BJ (cell line): Measurements from ENCODE around the gene ARHGAP12. TPM values are rescaled to one million over a fixed set of nuclear protein-coding genes. Genes with fewer than 3 reads are reported as not detected.

ENCODE experiments used
- CTCF ChIA-PET: fragments of 350-600 bp; formaldehyde crosslinking; extraction: SDS; loops from one replicate; lab custom pipeline; 2021; ENCODE audit warnings: antibody characterized with exemption, inconsistent platforms; lab: Yijun Ruan, JAX
- POLR2A ChIA-PET: fragments of 300-600 bp; sonication (Branson Sonifier 250); formaldehyde crosslinking; extraction: SDS; loops from one replicate; lab custom pipeline; 2021; ENCODE audit warnings: antibody characterized with exemption; lab: Charles Lee
- DNase-seq: peaks from one replicate; pipeline ENCODE4 v3.0.0-alpha.2; 2011; ENCODE audit warnings: low read depth
- H3K27me3 ChIP-seq: 2 replicates; pipeline ENCODE4 v1.6.0; 2011; ENCODE audit warnings: low read length; ENCODE audit not compliant: control insufficient read depth, insufficient read depth
- H3K36me3 ChIP-seq: 2 replicates; pipeline ENCODE4 v1.5.1; 2011; ENCODE audit warnings: low read length; ENCODE audit not compliant: control insufficient read depth, insufficient read depth
- H3K4me3 ChIP-seq: 2 replicates; pipeline ENCODE4 v1.5.1; 2011; ENCODE audit warnings: low read depth, mild to moderate bottlenecking, control low read depth, low read length
- polyA plus RNA-seq: library from polyadenylated mRNA; depleted of rRNA; stranded (reverse); fragments of >200 nt; gene quantifications from 2 replicates; pipeline ENCODE4 v1.2.3, GENCODE V29; 2011; rRNA removed
- small RNA-seq: library from RNA; depleted of rRNA; stranded (forward); fragments of <200 nt; gene quantifications from one replicate; pipeline ENCODE3, GENCODE V24; 2012; ENCODE audit warnings: low replicate concordance, low read depth; ENCODE audit not compliant: insufficient read length
- TF ChIP-seq, protein P1 (sequence below): IDR thresholded peaks from 2 replicates; pipeline ENCODE4 v1.5.1; 2011; ENCODE audit warnings: low read depth, mild to moderate bottlenecking, control low read depth, inconsistent platforms, low read length, moderate library complexity; ENCODE audit not compliant: insufficient read depth

ARHGAP12 gene
- polyA plus RNA-seq, 1 experiment = 7.5 TPM

DNA sequence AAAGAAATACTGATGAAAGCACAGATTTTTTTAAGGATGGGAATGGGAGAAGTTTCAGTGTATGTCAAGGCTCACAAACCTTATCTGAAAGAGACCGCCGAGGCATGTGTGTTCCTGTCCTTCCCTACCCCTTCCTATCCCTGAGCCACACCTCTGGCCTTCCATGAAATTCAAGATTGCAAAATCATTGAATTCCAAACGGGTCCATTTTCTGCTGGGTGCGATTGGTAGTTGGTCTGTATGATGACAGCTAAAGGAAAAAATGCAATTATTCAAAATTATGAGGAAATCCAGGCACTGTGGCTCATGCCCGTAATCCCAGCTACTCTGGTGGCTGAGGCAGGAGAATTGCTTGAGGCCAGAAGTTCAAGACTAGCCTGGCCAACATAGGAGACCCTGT is 170.1 kb downstream of the ARHGAP12 start:
- TF ChIP-seq, protein P1, sequence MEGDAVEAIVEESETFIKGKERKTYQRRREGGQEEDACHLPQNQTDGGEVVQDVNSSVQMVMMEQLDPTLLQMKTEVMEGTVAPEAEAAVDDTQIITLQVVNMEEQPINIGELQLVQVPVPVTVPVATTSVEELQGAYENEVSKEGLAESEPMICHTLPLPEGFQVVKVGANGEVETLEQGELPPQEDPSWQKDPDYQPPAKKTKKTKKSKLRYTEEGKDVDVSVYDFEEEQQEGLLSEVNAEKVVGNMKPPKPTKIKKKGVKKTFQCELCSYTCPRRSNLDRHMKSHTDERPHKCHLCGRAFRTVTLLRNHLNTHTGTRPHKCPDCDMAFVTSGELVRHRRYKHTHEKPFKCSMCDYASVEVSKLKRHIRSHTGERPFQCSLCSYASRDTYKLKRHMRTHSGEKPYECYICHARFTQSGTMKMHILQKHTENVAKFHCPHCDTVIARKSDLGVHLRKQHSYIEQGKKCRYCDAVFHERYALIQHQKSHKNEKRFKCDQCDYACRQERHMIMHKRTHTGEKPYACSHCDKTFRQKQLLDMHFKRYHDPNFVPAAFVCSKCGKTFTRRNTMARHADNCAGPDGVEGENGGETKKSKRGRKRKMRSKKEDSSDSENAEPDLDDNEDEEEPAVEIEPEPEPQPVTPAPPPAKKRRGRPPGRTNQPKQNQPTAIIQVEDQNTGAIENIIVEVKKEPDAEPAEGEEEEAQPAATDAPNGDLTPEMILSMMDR = no peak
- Histone ChIP-seq H3K36me3 (no peaks in the 10 kb centered on the region), H3K4me3 (no peak overlapping the region), H3K27me3 (no peaks in the 10 kb centered on the region)
- no peak for DNase-seq
- ChIA-PET CTCF (interaction anchor here (0.8 kb wide), 2 partner anchors 14 to 694 kb away, joined by 3 read pairs; no protein-coding TSS in a partner anchor), POLR2A (interaction anchor here (0.7 kb wide), 1 partner anchor 124 kb away, joined by 3 read pairs; no protein-coding TSS in a partner anchor)

DNA sequence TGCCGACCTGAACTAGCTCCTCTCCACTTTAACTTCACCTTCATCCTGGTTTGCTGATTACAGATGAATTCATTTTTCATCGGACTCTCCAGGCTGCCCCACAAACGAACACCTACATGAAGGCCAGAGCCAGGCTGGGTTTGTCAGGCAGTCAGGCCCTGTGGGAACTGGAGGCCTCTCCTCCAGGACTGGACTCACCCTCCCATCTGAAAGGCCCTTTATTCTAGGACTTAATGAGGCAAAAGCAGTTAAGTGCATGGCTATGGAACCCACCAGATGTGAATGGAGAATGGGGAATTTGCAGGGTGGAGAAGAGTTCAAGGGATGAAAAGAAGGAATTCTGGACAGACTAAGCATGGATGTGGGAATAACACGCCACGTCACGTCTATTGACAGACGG is 170.8 kb downstream of the ARHGAP12 start:
- ChIA-PET POLR2A (no interaction called here), CTCF (interaction anchor here (1.0 kb wide), 1 partner anchor 12 kb away, joined by 3 read pairs; no protein-coding TSS in a partner anchor)
- TF ChIP-seq, protein P1 = no peak
- no peak for DNase-seq
- H3K36me3 ChIP-seq = no peaks in the 10 kb centered on the region
- H3K4me3 ChIP-seq = no peak overlapping the region
- H3K27me3 ChIP-seq = no peaks in the 10 kb centered on the region

DNA sequence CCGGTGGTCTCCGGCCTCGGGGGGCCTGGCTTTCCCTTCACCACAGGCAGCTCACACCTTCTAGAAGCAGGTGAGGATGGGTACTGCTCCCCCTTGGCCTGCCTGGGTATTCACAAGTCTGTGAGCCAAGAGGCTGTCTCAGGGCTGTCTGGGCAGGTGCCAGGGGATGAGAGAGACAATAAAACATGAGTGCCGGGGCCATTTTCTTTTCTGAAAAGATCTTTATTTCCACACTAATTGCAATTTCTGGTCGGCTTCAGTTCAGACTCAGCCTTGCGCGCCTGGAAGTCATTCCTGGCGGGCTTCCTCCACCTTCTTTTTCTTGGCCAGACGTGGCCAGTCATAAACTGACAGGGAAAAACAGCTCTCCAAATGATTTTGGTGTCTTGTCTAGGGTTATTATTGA is 171.2 kb downstream of the ARHGAP12 start:
- POLR2A ChIA-PET = no interaction called here

DNA sequence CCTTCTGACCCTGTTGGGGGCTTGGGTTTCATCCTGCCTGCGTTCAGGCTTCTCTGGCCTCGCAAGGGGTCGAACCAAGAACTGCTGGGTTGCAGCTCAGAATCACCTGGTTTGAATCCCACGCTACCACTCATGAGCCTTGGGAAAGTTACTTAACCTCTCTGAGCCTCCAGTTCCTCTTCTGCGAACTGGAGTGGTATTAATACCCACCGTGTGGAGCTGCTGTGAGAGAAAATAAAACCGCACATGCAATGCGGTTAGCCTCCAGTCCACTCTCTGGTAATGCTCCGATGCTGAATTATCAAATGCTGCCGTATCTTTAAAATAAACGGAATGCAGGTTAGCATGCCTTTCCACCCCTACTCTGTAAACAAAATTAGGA is 171.9 kb downstream of the ARHGAP12 start:
- Histone ChIP-seq H3K36me3 (no peaks in the 10 kb centered on the region), H3K27me3 (no peaks in the 10 kb centered on the region), H3K4me3 (no peak overlapping the region)
- TF ChIP-seq, protein P1 = no peak
- ChIA-PET POLR2A (no interaction called here), CTCF (interaction anchor here (1.0 kb wide), 1 partner anchor 10 kb away, joined by 3 read pairs; no protein-coding TSS in a partner anchor)
- no peak for DNase-seq

More for the DNA sequence above, 171.2 kb downstream of the ARHGAP12 start:
- TF ChIP-seq, protein P1 = no peak
- no peaks in the 10 kb centered on the region for H3K36me3 ChIP-seq
- H3K4me3 ChIP-seq = no peak overlapping the region
- H3K27me3 ChIP-seq = no peaks in the 10 kb centered on the region
- no peak for DNase-seq
- CTCF ChIA-PET = interaction anchor here (1.0 kb wide), 1 partner anchor 11 kb away, joined by 3 read pairs; no protein-coding TSS in a partner anchor

DNA sequence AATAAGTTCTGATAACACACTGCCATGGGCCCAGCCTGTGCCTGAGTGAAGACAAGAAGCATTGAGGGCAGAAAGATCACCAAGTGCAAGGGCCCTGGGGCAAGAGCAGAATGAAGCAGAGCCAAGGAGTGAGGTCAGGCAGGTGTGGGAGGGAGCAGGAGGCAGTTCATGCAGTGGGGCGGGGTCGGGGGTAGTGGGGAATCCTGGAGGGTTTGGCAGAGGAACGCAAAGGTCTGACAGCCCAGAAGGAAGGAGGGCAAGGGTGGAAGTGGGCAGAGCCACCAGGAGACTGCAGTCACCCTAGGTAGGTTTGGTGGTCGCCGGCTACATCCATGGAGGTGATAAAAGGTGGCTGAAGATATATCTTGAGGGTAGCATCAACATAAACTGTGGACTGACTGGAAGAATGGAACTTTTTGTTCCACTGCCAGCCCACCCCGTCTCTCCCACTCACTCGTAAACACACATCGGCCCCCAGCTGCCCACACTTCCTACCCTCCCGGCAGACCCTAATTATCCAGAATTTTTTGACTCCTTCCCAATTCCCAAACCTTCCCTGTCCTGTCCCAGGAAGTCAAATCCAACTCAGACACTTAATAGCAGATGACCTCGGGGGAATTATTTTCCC is 172.4 kb downstream of the ARHGAP12 start:
- POLR2A ChIA-PET = no interaction called here
- TF ChIP-seq, protein P1 = no peak
- Histone ChIP-seq H3K36me3 (no peaks in the 10 kb centered on the region), H3K4me3 (no peak overlapping the region), H3K27me3 (no peaks in the 10 kb centered on the region)
- DNase-seq = no peak
- CTCF ChIA-PET = no interaction called here

Small RNAs within 50 kb of the gene (small RNA-seq; reads per million reads assigned to genes)
- gene RF00019 = not detected

Other genes with a start within 250 kb of the ARHGAP12 start
- 28.8 and 53.7 TPM in 2 replicates for gene KIF5B, start 127.6 kb upstream of the ARHGAP12 start, polyA plus RNA-seq